Hematopoietic multipotent progenitor cell treated with erythropoietin and hydrocortisone succinate and interleukin-3 and kit ligand, for 4 days (in vitro differentiated cells): Measurements from ENCODE around the gene CFAP54.
"Not testable (repeated sequence)": the region's sequence is repeated elsewhere in the genome, so short reads cannot be mapped to it uniquely, and the experiment has no call there.

ENCODE experiments used
- DNase-seq: peaks from one replicate; pipeline ENCODE4 v3.0.0-alpha.2; 2015

The CFAP54 gene, protein sequence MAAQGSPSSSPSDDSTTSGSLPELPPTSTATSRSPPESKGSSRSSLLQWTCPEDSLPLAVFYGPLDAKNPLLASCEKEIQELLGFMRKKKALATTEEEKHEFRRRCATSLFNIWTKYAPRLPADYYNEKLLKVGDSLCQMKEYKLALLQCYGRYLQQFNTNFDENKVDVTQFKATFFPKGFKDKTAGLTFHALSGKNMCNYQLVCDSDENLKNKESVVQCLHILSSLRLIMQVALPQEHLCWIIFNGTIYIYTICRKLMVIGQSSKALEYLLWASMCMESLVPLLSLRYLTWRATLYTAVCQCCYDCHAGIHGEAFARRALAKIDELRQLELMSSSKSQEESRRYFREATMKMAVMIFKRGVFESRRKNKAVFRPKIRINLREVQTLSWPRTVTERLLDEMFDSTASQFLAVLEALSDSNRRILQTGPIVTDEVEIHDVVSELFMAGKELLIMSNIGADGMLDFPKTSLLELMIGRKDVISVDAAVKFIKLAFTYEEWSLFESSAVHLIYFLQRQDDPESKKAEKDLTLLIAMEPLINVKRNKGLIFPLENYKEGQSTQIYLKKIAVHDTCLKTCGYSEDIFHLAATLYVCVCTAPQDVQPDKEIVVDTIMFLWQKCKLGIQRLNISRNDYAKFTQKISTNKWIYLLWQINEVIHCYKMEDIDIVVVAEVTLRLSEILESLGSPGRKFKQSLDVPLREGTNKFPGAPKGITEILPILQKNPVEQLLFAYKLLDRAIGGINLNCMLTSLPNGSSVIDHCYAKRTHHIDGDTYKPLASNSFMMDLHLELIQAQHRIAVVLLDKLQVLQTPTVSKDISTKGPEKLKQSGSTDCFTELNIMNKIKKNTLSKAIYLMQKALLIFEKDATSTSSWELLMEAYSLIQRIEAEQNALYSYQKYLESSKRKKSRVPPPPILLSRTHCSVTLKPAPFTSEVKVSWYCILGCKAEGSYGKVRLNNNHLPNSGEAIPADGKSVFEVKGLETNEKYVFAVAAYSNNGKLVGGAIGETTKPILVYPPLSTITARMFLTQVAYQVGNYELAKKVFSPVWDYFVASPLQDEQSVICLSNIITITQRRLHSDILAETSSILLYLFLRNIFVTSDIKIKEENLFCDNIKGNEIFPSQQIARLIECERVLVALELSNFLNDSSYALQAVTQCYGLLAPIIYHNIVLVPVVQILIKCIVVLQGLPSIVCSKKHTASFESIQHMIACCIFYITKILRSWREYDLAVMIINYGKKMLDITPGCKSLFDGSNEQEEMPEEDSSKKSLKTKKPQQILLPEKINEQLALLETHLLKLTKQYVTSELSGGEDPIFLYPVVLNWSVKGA (N-terminal part only)

DNA sequence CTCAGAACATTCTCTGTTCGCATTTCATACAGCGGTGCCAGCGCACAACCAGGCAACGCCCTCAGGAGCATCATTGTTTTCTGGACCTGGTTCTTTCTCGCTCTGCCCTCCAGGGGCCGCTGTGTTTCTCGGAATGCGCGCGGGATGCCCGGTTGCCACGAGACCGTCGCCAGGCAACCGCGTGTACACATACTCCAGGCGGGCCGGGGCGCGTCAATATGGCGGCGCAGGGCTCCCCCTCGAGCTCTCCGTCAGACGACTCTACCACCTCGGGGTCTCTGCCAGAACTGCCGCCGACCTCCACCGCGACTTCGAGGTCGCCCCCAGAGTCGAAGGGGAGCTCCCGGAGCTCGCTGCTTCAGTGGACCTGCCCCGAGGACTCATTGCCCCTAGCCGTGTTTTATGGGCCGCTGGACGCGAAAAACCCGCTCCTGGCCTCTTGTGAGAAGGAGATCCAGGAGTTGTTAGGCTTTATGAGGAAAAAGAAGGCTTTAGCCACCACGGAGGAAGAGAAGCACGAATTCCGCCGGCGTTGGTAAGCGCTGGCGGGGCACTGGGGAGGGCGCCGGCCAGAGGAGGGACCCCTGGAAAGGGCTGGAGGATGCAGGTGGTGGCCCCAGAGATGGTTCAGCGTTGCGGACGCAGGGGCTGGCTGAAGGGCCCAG is at the start of gene CFAP54:
CFAP54 (plus strand) TSS at position 186 of the 665 bp plus-strand sequence; CDS start at position 219, 33 bp downstream.
- peak; percentile 97 for DNase-seq

DNA sequence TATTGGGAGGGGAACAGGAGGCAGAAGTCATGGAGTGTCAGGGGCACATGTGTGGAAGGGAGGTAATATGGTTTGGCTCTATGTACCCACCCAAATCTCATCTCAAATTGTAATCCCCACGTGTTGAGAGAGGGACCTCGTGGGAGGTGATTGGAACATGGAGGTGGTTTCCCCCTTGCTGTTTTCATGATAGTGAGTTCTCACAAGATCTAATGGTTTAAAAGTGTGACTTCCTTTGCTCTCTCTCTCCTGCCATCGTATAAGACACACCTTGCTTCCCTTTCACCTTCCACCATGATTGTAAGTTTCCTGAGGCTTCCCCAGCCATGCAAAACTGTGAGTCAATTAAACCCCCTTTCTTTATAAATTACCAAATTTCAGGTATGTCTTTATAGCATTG is 47.6 kb upstream of the CFAP54 start:
- no peak for DNase-seq

DNA sequence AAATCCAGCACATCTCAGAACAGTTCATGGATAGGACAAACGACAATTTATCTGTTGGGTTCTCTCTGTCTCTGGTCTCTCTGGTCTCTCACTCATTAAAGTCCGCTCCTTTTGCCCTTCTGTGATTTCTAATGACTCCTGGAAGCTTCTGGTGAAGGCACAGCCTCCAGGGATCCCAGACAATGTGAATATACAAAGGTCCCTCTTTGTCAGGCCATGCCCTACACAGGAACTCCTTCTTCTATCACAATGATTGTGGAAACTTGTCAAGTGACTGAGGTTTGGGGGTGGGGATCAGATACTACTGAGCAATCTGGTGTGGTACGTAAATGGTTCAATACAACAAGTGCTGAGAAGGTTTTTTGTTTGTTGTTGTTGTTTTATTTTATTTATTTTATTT is 46.5 kb upstream of the CFAP54 start:
- no peak for DNase-seq

DNA sequence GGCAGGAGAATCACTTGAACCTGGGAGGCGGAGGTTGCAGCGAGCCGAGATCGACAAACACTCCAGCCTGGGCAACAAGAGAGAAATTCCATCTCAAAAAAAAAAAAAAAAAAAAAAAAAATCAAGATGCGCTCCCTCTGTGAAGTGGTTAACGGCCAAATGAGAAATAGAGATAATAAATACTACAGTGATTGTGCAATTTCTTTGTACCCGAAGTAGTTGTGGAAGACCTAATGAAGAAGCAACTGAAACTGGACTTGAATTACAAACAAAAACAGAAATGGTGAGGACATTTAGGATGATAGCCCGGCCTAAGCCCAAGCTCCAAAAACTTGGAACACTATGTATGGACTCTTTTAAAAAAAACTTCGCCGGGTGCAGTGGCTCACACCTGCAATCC is 45.0 kb upstream of the CFAP54 start:
- peak; percentile 56 for DNase-seq

DNA sequence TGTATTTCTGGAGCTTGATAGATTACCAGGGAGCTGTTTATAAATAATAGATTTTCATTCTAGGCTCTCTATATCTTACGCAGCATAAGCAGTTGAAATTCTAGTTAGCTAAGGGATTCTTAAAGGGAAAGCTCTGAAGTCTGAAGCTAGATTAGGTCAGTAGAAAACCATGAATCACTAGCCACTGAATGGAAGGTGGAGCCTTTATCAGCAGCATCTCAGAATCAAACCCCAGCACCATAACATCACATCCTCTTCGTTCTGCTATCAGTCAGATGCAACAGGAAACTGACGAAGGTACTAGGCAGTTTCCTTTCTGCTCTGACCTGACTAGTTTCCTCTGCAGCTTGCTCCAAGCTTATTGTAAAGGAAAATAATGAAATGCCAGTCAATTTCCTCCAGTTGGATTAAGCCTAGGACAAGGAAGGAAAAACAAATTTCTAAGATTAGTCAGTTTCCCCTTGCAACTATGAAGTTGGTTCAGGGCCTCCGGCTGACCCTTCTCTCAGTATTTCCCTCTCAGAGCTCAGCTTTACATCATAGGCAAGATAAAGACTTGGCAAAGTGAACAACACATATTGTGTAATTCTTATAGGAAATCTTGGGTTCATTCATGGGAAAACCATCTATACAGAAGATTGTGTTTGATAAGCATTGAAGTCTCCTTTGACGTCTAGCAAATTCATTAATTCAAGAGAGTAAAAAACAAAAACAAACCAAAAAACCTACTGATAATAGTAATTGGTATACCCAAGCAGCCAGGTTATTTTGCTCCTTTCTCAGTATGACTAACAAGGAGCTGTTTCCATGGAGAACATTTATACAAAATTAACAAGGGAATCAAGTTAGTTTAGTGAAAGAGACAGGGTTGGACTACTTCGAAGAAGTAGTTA is 43.4 kb upstream of the CFAP54 start:
- peak; percentile 93 for DNase-seq

DNA sequence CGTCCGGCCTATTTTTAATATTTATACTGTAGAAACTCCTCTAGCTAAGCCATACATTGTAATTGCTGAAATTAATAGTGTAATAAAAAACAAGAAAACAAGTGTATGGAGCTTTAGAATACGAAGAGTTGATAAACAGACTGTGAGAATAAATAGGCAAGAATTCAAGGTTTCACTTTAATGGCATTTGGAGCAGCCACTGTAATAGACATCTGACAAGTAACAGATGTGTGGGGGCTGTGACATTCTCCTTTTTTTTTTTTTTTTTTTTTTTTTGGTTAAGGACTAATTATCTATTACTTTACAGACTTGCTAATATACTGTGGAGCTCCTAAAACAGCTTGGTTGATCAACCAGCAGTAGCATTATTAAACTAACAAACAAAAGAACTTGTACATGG is 42.1 kb upstream of the CFAP54 start:
- DNase-seq: peak; percentile 42

DNA sequence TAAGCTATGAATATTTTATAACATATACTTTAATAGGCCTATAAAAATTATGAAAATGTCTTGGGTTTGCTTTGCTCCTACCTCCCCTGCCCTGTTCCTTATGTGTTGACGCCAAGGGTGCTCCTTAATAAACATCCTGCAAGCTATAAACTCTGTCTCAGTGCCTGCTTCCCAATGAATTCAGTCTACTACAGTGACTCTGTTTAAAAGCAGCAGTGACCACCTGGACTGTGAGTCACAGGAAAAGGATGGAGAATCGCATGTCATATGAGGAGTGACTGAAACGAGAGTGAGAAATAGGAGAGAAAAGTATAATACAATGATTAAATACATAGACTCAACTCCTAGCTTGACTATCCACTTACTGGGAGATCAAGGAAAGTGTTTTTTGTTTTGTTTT is 41.1 kb upstream of the CFAP54 start:
- no peak for DNase-seq

DNA sequence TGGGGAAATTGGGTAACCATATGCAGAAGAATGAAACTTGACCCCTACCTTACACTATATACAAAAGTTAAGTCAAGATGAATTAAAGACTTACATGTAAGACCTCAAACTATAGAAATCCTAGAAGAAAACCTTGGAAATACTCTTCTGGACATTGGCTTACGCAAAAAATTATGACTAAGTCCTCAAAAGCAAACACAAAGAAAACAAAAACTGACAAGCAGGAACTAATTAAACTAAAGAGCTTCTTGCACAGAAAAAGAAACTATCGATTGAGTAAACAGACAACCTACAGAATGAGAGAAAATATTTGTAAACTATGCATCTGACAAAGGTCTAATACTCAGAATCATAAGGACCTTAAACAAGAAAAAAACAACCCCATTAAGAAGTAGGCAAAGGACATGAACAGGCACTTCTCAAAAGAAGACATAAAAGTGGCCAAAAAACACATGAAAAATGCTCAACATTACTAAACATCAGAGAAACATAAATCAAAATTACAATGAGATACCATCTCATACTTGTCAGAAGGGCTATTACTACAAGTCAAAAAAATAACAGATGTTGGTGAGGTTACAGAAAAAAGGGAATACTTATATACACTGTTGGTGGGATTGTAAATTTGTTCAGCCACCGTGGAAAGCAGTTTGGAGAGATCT is 37.0 kb upstream of the CFAP54 start:
- no peak for DNase-seq

DNA sequence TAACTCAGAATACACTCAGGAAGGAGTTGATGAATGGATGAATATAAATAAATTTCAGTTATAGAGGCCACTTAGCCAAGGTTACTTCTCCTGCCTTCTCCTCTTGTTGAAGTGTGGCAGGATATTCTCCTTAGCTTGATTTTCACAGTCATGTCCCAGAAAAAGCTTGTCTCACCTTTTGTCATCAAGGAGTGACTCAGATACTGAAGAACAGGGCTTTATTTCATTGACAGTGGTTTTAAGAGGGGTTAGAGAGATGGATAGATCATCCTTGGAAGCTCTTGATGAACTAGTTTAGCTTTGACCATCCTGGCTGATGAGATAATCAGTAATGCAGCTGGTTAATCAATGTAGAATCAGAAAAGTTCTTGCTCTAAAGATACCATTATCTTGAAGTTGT is 35.0 kb upstream of the CFAP54 start:
- DNase-seq: no peak

DNA sequence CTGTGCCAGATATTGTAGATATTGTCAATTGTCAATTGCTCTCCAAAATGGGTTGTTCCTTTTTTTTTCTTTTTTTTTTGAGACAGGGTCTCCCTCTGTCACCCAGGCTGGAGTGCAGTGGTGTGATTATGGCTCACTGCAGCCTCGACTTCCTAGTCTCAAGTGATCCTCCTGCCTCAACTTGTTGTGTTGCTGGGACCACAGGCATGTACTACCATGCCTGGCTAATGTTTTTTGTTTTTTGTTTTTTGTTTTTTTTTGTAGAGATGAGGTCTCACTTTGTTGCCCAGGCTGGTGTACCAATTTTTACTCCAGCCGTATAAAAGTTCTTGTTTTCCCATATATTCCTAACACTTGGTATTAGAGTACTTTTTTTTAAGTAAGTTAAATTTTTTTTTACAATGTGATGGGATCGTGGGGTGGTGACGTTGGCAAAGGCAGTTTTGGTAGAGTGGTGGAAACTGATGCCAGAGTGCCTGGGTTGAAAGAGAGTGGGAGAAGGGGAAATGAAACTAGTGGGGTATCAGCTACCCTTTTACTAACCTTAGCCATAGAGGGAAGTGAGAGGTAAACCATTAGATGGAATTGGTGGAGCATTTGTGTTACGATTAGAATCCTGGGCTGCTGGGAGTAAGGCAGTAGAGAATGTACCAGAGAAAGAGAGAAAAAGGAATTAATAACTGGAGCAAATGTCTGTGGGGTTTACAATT is 33.0 kb upstream of the CFAP54 start:
- DNase-seq: no peak

DNA sequence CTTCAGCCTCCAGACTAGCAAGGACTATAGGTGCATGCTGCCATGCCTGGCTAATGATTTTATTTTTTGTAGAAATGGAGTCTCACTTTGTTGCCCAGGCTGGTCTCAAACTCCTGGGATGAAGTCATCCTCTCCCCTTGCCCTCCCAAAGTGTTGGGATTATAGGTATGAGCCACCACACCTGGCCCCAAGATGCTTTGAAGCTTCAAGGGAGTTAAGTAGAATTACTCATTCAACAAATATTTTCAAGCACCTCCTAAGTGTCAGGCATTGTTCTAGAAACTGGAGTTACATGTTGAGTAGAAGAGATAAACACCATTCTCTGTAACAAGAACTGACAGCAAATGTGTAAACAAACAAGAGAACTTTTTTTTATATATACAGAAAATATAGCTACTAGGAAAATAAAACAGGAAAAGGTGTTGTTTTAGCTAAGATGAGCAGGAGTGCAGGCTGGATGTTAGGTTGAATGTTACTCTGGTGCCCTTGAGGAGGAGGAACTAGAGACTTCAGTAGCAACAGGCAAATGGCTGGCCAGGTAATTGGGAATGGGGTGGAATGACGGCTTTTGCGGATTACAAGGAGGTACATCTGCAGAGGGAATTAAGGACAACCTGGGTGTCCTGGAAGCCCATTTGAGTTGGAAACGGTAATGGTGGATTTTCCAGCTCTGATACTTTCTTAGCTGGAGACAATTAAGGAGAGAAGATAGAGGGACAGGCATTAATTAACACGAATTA is 32.0 kb upstream of the CFAP54 start:
- DNase-seq: no peak

DNA sequence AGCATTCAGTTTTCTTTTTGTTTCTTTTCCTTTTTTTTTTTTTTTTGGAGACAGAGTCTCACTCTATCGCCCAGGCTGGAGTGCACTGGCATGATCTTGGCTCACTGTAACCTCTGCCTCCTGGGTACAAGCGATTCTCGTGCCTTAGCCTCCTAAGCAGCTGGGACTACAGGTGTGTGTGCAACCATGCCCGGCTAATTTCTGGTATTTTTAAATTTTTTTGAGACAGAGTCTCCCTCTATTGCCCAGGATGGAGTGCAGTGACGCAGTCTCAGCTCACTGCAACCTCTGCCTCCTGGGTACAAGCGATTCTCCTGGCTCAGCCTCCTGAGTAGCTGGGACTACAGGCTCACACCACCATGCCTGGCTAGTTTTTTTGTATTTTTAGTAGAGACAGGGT is 30.1 kb upstream of the CFAP54 start:
- DNase-seq: not testable (repeated sequence)

DNA sequence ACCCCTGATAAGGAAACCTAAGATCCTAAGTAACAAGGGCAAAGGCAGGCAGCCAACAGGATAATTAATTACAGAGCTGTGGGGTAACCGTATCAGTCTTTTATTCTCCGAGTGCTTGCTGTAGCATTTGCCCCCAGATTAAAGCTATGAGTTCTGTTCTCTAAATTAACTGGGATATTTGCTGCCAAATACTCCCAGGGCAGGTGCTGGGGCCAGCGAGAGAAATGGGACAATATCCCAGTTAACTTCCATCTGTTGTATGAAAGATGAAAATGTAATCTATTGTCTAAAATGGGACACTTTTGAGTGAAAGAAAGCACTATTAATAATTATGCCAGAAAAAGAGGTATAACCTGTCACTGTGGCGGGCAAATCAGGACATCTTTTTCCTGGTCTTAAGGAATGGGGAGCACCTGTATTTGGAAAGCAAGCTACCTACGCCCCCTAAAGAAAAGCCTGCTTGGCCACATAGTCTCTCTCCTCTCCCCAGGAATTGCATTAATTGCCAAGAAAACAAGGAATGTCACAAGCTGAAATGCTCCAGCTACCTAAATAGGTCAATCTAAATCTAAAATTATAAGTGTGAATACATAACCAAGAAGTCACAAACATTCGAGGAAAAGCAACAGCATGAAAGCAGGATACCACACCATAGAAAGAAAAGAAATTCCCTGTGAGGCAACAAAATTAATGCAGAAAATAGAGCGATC is 26.7 kb upstream of the CFAP54 start:
- no peak for DNase-seq

DNA sequence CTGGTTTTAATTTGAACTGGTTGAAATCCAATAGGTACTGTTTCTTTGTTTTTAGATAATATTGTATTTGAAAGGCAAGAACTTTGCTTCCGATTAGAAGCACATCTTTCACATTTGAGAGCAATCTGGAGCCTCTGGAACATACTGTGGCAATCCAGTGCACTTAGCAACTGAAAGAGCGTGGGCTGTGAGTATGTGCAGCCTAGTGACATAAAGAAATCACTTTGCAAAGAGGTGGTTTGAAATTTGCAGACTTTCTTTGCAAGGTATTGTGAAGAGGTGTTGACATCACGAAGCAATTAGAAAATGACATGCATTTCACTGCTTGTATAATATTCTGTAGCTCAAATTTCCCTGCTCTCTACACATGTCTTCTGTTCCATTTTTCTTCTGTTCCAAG is 23.5 kb upstream of the CFAP54 start:
- no peak for DNase-seq

DNA sequence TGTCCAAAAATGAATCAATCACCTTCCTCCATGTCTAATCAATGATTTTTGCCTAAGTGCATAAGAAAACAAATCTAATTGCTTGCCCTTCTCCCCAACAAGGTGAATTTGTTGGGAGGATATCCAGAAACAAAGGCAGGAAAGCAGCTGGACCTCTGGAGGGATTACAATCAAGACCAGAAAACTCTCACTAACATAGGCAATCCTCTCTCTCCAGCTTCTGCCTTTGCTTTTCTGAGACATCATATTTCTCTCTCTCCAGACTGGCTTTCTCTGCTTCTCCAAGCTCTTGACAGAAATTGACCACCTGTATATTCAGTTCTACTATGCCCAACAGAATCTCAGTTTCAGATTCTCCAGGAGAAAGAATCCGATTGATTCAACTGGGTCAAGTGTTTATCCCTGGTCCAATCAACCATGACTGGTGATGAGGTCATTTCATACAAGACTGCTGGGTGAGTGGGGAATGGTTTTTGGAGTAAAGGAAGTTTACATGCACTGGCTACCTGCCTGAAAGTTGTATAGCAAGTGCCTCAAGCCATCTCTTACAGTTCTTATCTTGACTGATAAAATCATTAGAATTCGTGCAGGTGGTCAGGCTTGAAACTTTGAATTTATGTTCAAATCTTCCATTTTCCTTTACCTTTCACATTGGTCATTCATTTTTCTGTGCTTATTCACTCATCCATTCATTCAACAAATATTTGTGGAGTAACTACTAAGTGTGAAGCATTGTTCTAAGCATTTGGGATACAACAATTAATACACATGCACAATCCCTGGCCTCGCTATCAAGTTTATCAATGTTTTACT is 22.2 kb upstream of the CFAP54 start:
- DNase-seq: no peak

DNA sequence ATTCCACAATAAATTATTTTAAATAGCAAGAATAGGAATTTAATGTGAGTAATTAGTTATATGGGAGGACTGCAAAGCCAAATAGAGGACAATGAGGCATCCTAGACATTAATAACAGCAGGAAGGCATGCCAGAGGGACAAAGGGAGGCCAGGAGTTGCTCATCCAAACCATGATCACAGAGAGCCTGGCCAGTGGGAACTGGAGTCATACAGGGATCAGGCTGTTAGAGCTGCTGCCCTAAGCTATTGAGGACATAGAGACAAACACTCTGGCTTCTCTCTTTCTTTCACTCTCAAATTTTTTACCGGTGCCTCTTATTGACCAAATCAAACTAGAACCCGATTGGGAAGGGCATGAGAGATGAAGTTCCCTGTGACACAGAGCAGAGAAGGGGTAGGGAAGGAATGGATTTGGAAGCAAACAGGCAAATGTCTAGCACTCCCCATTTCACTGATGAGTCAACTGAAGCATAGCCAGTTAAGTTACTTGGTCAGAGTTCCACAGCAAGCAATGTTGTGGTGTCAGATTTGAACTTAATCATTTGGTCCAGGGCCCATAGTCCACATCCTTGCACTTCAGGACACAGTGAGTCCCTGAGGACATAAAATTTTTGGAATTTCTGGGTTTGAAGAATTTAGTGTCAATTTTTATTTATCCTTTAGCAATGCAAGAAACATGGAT is 17.9 kb upstream of the CFAP54 start:
- no peak for DNase-seq

DNA sequence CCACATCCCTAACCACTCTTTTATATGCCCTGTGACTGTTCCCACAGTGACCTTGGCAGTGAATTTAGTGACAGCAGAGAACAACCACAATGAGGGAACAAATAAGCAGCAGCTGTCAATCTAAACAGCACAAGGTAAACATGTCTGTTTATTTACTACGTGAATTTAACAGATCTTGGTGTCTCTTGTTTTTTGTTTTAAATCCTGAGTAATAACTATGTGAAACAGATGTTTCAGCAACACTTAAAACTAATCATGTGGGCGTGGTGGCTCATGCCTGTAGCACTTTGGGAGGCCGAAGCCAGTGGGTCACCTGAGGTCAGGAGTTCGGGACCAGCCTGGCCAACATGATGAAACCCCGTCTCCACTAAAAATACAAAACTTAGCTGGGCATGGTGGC is 17.0 kb upstream of the CFAP54 start:
- DNase-seq: peak; percentile 52
